Mononuclear cell (primary cell): ENCODE data around the gene LMNB1. TPM values are rescaled to one million over a fixed set of nuclear protein-coding genes. Genes with fewer than 3 reads are reported as not detected.

ENCODE experiments used
- H3K27me3 ChIP-seq: 2 replicates; pipeline ENCODE4 v1.6.0; 2011; ENCODE audit warnings: low read length, control low read depth; ENCODE audit not compliant: insufficient read depth
- H3K4me1 ChIP-seq: 2 replicates; pipeline ENCODE4 v1.5.1; 2011; ENCODE audit warnings: mild to moderate bottlenecking, low read length, control low read depth; ENCODE audit not compliant: insufficient read depth
- H3K4me3 ChIP-seq: 2 replicates; pipeline ENCODE4 v1.5.1; 2011; ENCODE audit warnings: mild to moderate bottlenecking, low read length, moderate library complexity
- H3K9me3 ChIP-seq: 2 replicates; pipeline ENCODE4 v1.5.1; 2011; ENCODE audit warnings: low read depth, mild to moderate bottlenecking, control low read depth, low read length
- total RNA-seq: library from RNA; depleted of rRNA; stranded (reverse); fragments of >200 nt; gene quantifications from one replicate; pipeline ENCODE4 v1.2.3, GENCODE V29; 2012

The LMNB1 gene
- total RNA-seq, 1 donor: 54.5 TPM

- H3K27me3 ChIP-seq: no peaks in the 10 kb centered on the region
- no peaks in the 10 kb centered on the region for H3K9me3 ChIP-seq
- peaks cover 9% of the 10 kb centered on the region for H3K4me1 ChIP-seq
- H3K4me3 ChIP-seq: no peak overlapping the region
These were observed 95.8 kb downstream of the LMNB1 start for GRCh38 chr5:126872561-126873354.

DNA sequence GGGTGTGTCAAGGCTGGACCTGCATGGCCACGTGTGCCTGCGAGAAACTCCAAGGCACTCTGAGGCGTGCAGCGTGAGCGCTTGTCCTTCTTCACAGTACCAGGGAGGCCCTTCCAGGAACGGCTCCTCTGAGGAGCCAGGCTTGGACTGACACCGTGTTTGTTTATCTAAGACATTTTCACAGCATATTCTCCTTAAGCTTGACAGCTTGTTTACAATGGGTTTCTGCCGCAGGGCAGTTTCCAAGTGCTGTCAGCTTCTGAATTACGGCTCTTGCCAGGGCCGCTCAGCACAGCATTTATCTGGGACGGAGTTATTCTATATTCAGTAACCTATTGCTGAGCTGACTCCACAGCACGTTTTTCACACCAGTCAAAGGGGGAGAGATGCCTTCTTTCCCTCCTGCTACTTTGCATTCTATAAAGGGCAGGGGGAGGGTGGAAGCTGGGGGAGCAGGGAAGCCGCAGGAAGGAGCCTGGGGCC lies 98.4 kb downstream of the LMNB1 start:
- Histone ChIP-seq H3K4me3 (no peak overlapping the region), H3K4me1 (no peaks in the 10 kb centered on the region), H3K27me3 (no peaks in the 10 kb centered on the region), H3K9me3 (no peaks in the 10 kb centered on the region)

DNA sequence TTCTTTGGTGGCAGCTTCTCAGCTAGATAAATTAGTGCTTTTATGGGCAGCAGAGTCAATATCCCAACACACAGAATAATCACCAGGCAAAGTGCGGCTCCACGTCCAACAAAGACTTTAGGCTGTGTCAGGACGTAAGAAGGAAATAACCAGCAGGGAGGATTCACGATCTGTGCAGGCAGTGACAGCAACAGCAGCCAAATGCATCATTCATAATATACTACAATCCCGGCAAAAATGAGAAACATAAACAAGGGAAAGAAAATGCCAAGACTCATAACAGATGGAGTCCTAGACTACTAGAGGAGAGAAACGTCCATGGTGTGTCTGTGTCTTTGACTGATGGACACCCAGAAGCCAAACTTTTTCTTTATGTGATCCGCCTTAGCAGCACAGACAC lies 100.7 kb downstream of the LMNB1 start:
- Histone ChIP-seq H3K9me3 (no peaks in the 10 kb centered on the region), H3K4me3 (no peak overlapping the region), H3K4me1 (no peaks in the 10 kb centered on the region), H3K27me3 (no peaks in the 10 kb centered on the region)

GRCh38 chr5:126878085-126878484 lies 101.1 kb downstream of the LMNB1 start:
- H3K9me3 ChIP-seq: no peaks in the 10 kb centered on the region
- no peaks in the 10 kb centered on the region for H3K4me1 ChIP-seq
- no peaks in the 10 kb centered on the region for H3K27me3 ChIP-seq
- no peak overlapping the region for H3K4me3 ChIP-seq

DNA sequence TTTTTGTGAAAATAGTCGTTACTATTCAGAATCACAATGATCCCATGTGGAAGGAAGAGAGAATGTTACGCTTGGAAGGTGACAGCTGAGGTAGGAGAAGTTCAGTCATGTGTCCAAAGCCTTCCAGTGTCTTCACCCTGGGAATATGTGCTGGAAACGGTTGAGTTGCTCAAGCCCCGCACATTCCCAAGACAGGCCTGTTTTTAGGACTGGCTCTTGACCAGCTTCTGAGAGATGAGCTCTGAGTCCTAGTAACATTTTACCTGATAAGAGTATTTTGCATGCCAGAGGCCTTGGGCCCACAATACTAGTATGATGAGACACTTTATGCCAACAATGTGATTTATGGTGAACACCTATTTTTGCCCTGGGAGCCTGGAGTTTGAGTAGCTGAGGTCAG lies 101.7 kb downstream of the LMNB1 start:
- Histone ChIP-seq H3K27me3 (no peaks in the 10 kb centered on the region), H3K4me3 (no peak overlapping the region), H3K9me3 (no peaks in the 10 kb centered on the region), H3K4me1 (no peaks in the 10 kb centered on the region)

- Histone ChIP-seq H3K4me1 (no peaks in the 10 kb centered on the region), H3K27me3 (no peaks in the 10 kb centered on the region), H3K9me3 (no peaks in the 10 kb centered on the region), H3K4me3 (no peak overlapping the region)
These were observed 105.1 kb downstream of the LMNB1 start for GRCh38 chr5:126881821-126882600.

GRCh38 chr5:126883564-126884245 lies 106.8 kb downstream of the LMNB1 start:
- H3K4me1 ChIP-seq: no peaks in the 10 kb centered on the region
- no peak overlapping the region for H3K4me3 ChIP-seq
- H3K9me3 ChIP-seq: no peaks in the 10 kb centered on the region
- no peaks in the 10 kb centered on the region for H3K27me3 ChIP-seq

- no peaks in the 10 kb centered on the region for H3K9me3 ChIP-seq
- H3K4me1 ChIP-seq: no peaks in the 10 kb centered on the region
- no peak overlapping the region for H3K4me3 ChIP-seq
- H3K27me3 ChIP-seq: no peaks in the 10 kb centered on the region
These were observed 107.4 kb downstream of the LMNB1 start for GRCh38 chr5:126884269-126884819.

Other genes starting within 250 kb of the LMNB1 start
- gene ALDH7A1, start 181.9 kb upstream of the LMNB1 start, total RNA-seq: 0.31 TPM
- gene PHAX, start 176.2 kb upstream of the LMNB1 start, total RNA-seq: 33.1 TPM